CD4-positive, alpha-beta T cell treated with Interleukin-1 beta for 1 hour (primary cell): ENCODE results near the gene INSYN2A.

ENCODE experiments used
- DNase-seq, 2 donors: peaks; one replicate each; pipeline ENCODE4 v3.0.0-alpha.2; 2020 to 2022

INSYN2A gene

GRCh38 chr10:127151981-127152699, 44.3 kb downstream of the INSYN2A start:
- DNase-seq = no peak

- DNase-seq = no peak
Measured at GRCh38 chr10:127151541-127151940, 44.9 kb downstream of the INSYN2A start.

- DNase-seq = no peak
Measured at GRCh38 chr10:127150136-127150535, 46.3 kb downstream of the INSYN2A start.

- DNase-seq = no peak
Measured at GRCh38 chr10:127149501-127150081, 46.8 kb downstream of the INSYN2A start.

GRCh38 chr10:127148933-127149220, 47.5 kb downstream of the INSYN2A start:
- no peak for DNase-seq

GRCh38 chr10:127148066-127148932, 48.1 kb downstream of the INSYN2A start:
- no peak for DNase-seq

GRCh38 chr10:127146661-127147060, 49.7 kb downstream of the INSYN2A start:
- DNase-seq = no peak
